PC-9 (cell line): ENCODE data around the gene PROC. TPM values are rescaled to one million over a fixed set of nuclear protein-coding genes. Genes with fewer than 3 reads are reported as not detected.

Experiments
- BruUV-seq: library from RNA; stranded (reverse); fragments of 400-500 nt; replicated peaks from 2 replicates; lab custom pipeline; 2021; lab: Mats Ljungman, UMichigan
- CTCF ChIA-PET: fragments of 300-600 bp; sonication (Branson Sonifier 250); formaldehyde crosslinking; loops from one replicate; lab custom pipeline; 2022; ENCODE audit warnings: antibody characterized with exemption; lab: Charles Lee
- POLR2A ChIA-PET: fragments of 300-600 bp; sonication (Branson Sonifier 250); formaldehyde crosslinking; loops from one replicate; lab custom pipeline; 2022; ENCODE audit warnings: antibody characterized with exemption; ENCODE audit not compliant: unreplicated experiment; lab: Charles Lee
- DNase-seq, 2 experiments: peaks; one replicate each; pipeline versions ENCODE4 v3.0.0 to v3.0.0-alpha.2; 2015 to 2022; ENCODE audit warnings: mixed read lengths in 1 of 2
- H2AFZ ChIP-seq: fragments of 200-600 bp; sonication (generic); 2 replicates; pipeline ENCODE4 v1.8.1; 2017; ENCODE audit warnings: antibody characterized with exemption
- H3F3A ChIP-seq: fragments of 200-600 bp; sonication (generic); 2 replicates; pipeline ENCODE4 v1.8.1; 2017; ENCODE audit warnings: antibody characterized with exemption, mild to moderate bottlenecking, low read depth; ENCODE audit not compliant: insufficient read depth
- H3K27ac ChIP-seq: fragments of 200-600 bp; sonication (generic); 2 replicates; pipeline ENCODE4 v1.6.1; 2016; ENCODE audit warnings: mixed run types
- H3K27me3 ChIP-seq: fragments of 200-600 bp; sonication (generic); 2 replicates; pipeline ENCODE4 v1.6.1; 2016; ENCODE audit warnings: low read depth, mixed run types; ENCODE audit not compliant: insufficient read depth
- H3K36me3 ChIP-seq: fragments of 200-600 bp; sonication (generic); 2 replicates; pipeline ENCODE4 v1.6.1; 2016; ENCODE audit warnings: low read depth, mixed run types
- H3K4me1 ChIP-seq: fragments of 200-600 bp; sonication (generic); replicated peaks from 2 replicates; pipeline ENCODE4 v1.6.1; 2016; ENCODE audit warnings: mixed run types; ENCODE audit not compliant: insufficient read depth
- H3K4me2 ChIP-seq: fragments of 200-600 bp; sonication (generic); 2 replicates; pipeline ENCODE4 v1.6.1; 2017; ENCODE audit warnings: mixed run types
- H3K4me3 ChIP-seq: fragments of 200-600 bp; sonication (generic); 2 replicates; pipeline ENCODE4 v1.6.1; 2016; ENCODE audit warnings: mixed run types
- H3K79me2 ChIP-seq: fragments of 200-600 bp; sonication (generic); 2 replicates; pipeline ENCODE4 v1.6.1; 2017; ENCODE audit warnings: low read depth, mixed run types
- H3K9me2 ChIP-seq: fragments of 200-600 bp; sonication (generic); 2 replicates; pipeline ENCODE4 v1.8.1; 2017; ENCODE audit warnings: mild to moderate bottlenecking; ENCODE audit not compliant: insufficient read depth
- H3K9me3 ChIP-seq: fragments of 200-600 bp; sonication (generic); 2 replicates; pipeline ENCODE4 v1.8.1; 2016; ENCODE audit warnings: low read depth; ENCODE audit not compliant: insufficient read depth
- H4K20me1 ChIP-seq: fragments of 200-600 bp; sonication (generic); 2 replicates; pipeline ENCODE4 v1.8.1; 2017; ENCODE audit not compliant: insufficient read depth
- EZH2 ChIP-seq: fragments of 200-600 bp; sonication (generic); IDR thresholded peaks from 2 replicates; pipeline ENCODE4 v1.8.0; 2017; ENCODE audit warnings: antibody characterized with exemption, low read depth
- intact Hi-C: fragments of 100-400 bp; cut with micrococcal nuclease; formaldehyde crosslinking; loops from one replicate; pipeline ENCODE4 v1.10.0; 2022; ENCODE audit not compliant: unreplicated experiment
- total RNA-seq: library from RNA; stranded (reverse); gene quantifications from 2 replicates; pipeline ENCODE4 v1.2.3, GENCODE V29; 2021
- TF ChIP-seq, protein P1 (sequence below): fragments of 200-600 bp; sonication (generic); conservative IDR thresholded peaks from 2 replicates; pipeline ENCODE4 v1.6.1; 2017; ENCODE audit warnings: mixed run types, antibody characterized with exemption, mild to moderate bottlenecking, moderate library complexity

The PROC gene
- total RNA-seq, 1 experiment from 2014 or later = 6.1 TPM

GRCh38 chr2:127448526-127448925 lies 30.3 kb downstream of the PROC start:
- DNase-seq = no peak
- TF ChIP-seq, protein P1, sequence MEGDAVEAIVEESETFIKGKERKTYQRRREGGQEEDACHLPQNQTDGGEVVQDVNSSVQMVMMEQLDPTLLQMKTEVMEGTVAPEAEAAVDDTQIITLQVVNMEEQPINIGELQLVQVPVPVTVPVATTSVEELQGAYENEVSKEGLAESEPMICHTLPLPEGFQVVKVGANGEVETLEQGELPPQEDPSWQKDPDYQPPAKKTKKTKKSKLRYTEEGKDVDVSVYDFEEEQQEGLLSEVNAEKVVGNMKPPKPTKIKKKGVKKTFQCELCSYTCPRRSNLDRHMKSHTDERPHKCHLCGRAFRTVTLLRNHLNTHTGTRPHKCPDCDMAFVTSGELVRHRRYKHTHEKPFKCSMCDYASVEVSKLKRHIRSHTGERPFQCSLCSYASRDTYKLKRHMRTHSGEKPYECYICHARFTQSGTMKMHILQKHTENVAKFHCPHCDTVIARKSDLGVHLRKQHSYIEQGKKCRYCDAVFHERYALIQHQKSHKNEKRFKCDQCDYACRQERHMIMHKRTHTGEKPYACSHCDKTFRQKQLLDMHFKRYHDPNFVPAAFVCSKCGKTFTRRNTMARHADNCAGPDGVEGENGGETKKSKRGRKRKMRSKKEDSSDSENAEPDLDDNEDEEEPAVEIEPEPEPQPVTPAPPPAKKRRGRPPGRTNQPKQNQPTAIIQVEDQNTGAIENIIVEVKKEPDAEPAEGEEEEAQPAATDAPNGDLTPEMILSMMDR = no peak
- TF ChIP-seq EZH2 = no peak
- H3K4me2 ChIP-seq = no peak overlapping the region
- no TSS peak for BruUV-seq
- no peaks in the 10 kb centered on the region for H4K20me1 ChIP-seq
- ChIA-PET CTCF (no interaction called here), POLR2A (no interaction called here)
- 0 out of 2 replicates have a peak, but pooled peaks cover 5% of the 10 kb centered on the region for H3K9me2 ChIP-seq
- H3K79me2 ChIP-seq = no peaks in the 10 kb centered on the region
- no peaks in the 10 kb centered on the region for H3K27me3 ChIP-seq
- no peaks in the 10 kb centered on the region for H3F3A ChIP-seq
- intact Hi-C loops = no loop called here
- no peaks in the 10 kb centered on the region for H3K36me3 ChIP-seq
- no peak overlapping the region for H3K4me3 ChIP-seq
- H3K9me3 ChIP-seq = peaks cover 7% of the 10 kb centered on the region
- no peak overlapping the region for H2AFZ ChIP-seq
- H3K27ac ChIP-seq = no peak overlapping the region
- no peaks in the 10 kb centered on the region for H3K4me1 ChIP-seq

DNA sequence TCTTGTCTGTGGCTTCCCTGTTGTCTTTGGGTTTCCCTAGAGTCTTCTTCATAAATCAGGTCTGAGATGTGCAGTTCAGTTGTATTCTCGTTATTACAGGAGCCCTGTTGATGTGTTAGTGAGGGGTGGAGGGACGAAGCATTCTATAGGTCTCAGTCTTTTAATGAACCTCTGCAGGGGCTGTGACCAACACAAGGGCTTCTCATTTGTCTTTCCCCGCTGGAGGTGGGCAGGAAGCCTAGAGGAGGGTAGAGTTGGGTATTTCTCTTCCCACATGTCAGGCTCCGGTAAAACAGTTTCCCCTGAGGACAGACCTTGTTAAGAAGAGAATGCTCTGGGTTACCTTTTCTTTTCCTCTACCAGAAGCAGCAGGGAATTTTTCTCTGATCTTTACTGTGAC lies 31.2 kb downstream of the PROC start:
- ChIA-PET CTCF (no interaction called here), POLR2A (no interaction called here)
- peaks cover 7% of the 10 kb centered on the region for H3K9me3 ChIP-seq
- intact Hi-C loops = no loop called here
- H3F3A ChIP-seq = no peaks in the 10 kb centered on the region
- no peaks in the 10 kb centered on the region for H3K36me3 ChIP-seq
- H3K4me1 ChIP-seq = no peaks in the 10 kb centered on the region
- no peaks in the 10 kb centered on the region for H4K20me1 ChIP-seq
- H3K27me3 ChIP-seq = no peaks in the 10 kb centered on the region
- no peak for DNase-seq
- no peaks in the 10 kb centered on the region for H3K79me2 ChIP-seq
- no peak overlapping the region for H2AFZ ChIP-seq
- no peak for TF ChIP-seq EZH2
- TF ChIP-seq, protein P1 = no peak
- H3K4me3 ChIP-seq = no peak overlapping the region
- H3K4me2 ChIP-seq = no peak overlapping the region
- H3K9me2 ChIP-seq = 0 out of 2 replicates have a peak, but pooled peaks cover 5% of the 10 kb centered on the region
- no TSS peak for BruUV-seq
- no peak overlapping the region for H3K27ac ChIP-seq

GRCh38 chr2:127449898-127450297 lies 31.7 kb downstream of the PROC start:
- POLR2A ChIA-PET = no interaction called here
- Histone ChIP-seq H3K4me2 (no peak overlapping the region), H4K20me1 (no peaks in the 10 kb centered on the region), H3K4me1 (no peaks in the 10 kb centered on the region), H3K79me2 (no peaks in the 10 kb centered on the region), H3K9me3 (peaks cover 3% of the 10 kb centered on the region), H3K27ac (no peak overlapping the region), H3K9me2 (0 out of 2 replicates have a peak, but pooled peaks cover 5% of the 10 kb centered on the region), H3K27me3 (no peaks in the 10 kb centered on the region), H2AFZ (no peak overlapping the region), H3K36me3 (no peaks in the 10 kb centered on the region), H3F3A (no peaks in the 10 kb centered on the region), H3K4me3 (no peak overlapping the region)
- no peak for DNase-seq
- BruUV-seq = no TSS peak
- TF ChIP-seq, protein P1 = no peak
- TF ChIP-seq EZH2 = no peak
- intact Hi-C loops = no loop called here
- CTCF ChIA-PET = no interaction called here
